GM19328 (cell line): Measurements from ENCODE around the gene TBKBP1.

Experiments used
- ATAC-seq: cut with Tn5 transposase; IDR thresholded peaks from one replicate; pipeline ENCODE4 v1.9.1; 2021; ENCODE audit warnings: mild to moderate bottlenecking, moderate library complexity; ENCODE audit not compliant: unreplicated experiment

The TBKBP1 gene

DNA sequence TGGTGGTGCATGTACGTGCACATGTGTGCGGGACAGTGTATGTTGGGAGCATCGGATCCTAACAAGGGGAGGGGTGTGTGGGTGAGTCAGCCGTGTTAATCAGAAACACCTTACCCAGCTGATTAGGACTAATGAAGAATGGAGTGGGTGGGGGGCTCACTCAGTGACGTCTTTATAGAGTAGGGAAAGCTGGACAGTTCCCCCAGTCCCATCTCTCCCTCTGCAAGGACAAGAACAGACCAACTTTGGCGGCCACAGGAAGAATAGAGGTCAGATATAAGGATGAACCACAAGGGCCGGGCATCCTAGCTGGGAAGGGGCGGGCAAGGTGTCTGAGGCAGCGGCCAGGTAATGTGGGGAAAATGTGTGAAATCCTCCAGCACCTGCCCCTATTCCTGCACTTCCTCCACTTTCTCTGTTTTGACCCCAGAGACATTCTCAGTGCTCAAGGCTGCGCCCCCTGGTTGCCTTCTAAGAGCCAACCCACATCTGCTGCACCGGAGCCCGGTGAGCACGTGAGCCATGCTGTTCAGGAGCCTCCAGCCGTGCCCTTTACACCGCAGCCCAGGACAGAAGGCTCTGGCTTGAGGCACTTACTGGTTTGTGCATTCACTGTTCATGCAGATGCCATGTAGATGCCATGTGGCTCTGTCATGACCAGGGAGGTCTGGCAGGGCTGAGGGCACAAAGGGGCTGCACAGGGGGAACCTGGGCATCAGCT, 20.2 kb downstream of the TBKBP1 start:
- no peak for ATAC-seq

GRCh38 chr17:47714773-47715396, 20.9 kb downstream of the TBKBP1 start:
- no peak for ATAC-seq

DNA sequence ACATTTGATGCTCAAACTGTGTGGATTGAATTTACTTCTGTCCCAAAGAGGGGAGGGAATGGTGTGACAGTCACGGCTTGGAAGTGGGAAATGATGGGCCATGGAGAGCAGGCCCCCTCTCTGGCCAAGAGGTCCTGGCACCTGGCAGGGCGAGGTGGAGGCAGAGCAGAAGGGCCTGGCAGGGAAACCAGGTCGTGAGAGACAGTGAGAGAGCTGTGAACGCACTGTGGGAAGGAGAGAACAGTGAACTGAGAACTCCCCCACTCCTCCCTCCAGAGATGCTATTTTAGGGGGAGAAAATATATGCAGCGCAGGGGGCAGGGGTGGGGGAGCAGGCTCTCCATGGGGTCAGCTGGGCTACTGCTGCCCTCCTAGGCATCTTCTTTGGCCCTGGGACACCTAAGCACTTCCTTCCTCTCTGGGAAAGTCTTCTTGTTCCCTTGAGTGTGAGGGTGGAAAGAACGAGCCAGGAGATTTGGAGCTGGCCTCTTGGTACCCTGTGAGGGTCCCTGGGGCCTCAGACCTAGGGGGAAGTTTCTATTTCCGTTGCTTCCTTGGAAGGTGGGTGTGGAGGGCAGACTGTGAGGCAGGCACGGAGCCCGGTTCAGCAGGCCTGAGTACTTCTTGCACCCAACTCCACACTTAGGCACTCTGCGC, 21.8 kb downstream of the TBKBP1 start:
- no peak for ATAC-seq

DNA sequence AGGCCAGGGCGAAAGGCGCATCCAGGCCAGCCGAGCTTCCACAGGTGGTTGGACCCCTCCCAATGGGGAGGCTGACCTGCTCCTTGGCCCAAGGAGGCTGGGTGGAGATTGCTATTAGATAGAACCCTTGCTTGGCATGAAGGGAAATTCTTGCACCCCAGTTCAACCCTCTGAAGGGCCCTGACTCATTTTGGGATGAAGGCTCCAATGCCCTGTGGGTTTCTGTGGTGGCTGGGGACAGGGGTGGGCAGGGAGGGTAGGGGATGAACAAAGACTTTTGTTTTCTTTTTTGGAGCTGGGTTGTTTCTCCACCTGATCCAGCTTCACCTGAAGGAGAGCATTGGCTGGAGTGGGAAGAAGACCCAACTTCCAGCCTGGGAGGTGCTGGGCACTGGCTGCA, 22.4 kb downstream of the TBKBP1 start:
- ATAC-seq: no peak

DNA sequence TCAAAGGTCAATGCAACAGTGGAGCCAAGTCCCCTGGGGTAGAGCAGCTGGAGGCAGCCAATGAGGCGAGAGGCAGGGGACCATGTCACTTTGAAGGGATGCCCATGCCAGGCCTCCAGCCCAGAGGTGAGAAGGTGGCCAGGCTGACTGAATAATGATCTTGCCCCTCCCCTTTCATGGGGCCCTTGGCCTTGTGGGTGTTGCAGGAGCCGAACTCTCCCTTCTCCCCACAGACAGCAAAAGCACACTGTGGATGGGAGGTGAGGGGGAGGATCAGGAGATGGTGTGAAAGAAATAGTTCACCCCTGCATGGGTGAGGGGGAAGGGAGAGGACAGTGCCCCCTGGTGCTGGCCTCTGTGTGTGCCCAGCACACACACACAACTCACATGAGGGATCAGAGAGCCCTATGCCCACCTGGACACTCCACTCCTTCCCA, 23.3 kb downstream of the TBKBP1 start:
- ATAC-seq: no peak

- ATAC-seq: no peak
Measured at GRCh38 chr17:47717979-47718621, 24.1 kb downstream of the TBKBP1 start.

DNA sequence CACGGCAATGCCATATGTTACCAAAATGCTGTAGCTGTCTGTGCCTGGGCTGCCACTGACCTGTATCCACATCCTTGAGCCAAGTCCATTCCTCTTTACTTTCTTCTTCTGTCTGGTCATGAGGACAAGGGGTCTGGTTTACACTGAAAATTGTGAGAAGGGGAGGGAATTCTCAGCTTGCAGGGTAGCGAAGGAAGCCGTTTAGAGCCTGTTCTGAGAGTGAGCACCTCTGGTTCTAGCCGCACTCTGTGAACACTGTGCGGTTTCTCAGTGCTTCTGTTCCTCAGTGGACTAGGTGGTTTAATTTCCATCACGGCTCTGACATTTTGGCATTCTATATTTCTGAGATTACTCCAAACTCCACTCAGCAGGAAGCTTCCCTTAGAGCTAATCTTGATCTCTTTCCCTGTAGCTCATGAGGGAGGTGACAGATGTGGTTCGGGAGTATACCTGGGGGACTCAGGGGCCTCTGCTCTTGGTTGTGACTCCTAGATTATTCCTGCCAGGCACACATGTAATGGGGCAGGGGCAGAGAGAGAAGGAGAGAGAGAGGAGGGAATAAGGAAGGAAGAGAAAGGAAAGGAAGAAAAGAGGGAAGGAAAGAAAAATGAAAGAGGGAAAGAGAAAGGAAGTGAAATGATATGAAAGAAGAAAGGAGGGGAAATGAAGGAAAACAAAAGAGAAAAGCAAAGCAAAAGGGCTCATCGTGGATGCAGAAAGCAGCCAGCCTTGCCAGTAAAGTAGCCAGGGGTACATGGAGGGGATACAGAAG, 24.9 kb downstream of the TBKBP1 start:
- ATAC-seq: no peak

DNA sequence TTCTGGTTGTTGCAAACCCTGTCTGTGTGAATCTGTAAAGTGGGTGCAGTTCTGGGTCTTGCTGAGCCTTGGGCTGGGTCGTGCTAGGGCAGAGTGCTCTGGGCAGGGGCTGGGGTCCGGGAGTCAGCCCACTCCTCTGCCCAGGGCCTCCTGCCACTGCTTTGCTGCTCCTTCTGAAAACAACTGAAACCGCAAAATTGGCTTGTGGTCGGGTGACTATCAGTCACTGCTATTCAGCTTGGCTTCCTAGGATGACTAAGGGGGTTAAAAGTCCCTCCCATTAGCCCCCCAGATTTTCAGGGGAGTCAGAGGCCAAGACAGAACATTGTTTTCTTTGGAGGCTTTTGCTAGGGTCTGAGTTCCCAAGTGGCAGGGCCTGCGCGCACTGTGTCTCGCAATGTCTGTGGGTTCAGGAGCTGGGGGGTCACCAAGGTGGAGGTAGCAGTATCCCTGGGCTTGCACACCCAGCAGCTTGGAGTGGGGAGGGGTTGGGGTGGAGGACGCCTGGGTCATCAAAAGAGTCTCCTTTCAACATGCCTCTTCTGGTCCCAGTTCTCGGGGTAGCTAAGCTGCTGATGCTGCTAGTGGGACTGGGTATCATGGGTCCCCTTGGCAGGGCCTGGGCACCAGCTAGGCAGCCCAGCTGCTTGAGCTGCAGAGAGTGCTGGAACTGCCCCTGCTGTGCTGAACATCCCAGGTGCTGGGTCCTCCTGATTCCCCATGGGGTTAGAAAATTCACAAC, 25.6 kb downstream of the TBKBP1 start:
- ATAC-seq: no peak

- no peak for ATAC-seq
Measured at GRCh38 chr17:47720196-47720595, 26.2 kb downstream of the TBKBP1 start.

- no peak for ATAC-seq
Measured at GRCh38 chr17:47720754-47721533, 27.0 kb downstream of the TBKBP1 start.

DNA sequence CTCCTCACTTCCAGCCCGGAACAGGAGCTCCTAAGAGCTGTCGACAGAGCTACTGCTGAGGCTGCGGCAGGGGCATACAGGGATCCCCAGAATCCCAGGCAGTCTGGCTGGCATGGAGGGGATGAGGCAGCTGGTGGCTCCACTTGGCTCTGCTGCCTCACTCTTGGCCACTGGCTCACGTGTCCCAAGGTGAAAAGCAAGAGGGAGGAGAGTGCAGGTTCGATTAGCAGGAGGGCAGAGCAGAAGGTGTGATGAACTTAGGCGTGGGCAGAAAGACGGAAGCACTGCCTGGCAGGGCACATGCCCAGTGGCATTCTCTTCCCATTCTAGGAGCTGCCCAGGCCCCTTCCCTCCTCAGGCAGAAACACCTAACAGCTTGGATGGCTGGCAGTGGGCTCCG, 27.8 kb downstream of the TBKBP1 start:
- no peak for ATAC-seq

DNA sequence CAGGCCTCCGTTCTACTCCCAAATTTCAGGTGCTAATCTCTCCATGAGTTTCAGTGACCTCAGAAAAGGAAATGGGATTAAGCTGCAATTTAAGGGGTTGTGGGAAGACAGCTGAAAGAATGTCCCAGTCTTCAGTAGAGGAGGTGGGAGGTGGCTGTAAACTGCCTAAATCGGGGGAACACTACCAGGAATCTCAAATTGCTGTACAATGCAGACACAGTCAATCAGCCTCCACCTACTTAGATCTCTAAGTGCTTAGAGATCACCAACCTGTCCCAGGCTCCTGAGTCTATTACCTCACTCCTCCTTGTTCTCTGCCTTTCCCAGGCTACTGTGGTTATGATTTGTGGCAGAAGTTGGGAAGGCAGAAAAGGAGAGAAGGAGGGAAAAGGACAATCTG, 30.7 kb downstream of the TBKBP1 start:
- no peak for ATAC-seq

DNA sequence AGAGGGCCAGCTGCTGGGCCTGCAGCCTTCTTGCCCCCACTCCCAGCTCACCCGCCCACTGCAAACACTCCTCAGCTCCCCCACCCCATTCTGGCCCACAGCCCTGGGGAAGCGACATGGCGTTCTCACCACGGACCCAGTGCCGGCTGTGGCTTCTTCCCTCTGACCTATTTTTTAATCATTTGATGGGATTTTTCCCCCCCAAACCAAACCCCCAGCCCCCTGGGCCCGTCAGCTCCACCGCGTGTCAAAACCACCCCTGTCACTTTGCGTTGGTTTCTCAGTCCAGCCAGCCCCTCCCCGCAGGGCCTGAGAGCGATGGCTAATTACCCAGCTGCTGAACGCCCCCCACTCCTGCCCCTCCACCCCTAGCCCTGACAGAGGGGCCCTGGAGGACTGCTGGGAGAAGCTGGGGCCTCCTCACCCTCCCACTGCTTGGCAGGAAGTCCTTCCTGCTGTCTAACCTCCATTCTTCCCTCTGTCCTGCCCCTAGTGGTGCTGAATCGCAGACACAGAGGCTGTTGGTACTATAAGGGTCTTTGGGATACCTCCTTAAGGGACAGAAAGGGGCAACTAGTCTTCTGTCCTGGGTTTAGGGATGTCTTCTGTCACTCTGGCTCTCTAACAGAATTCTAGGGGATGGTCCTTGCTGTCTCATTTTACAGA, 31.6 kb downstream of the TBKBP1 start:
- no peak for ATAC-seq

DNA sequence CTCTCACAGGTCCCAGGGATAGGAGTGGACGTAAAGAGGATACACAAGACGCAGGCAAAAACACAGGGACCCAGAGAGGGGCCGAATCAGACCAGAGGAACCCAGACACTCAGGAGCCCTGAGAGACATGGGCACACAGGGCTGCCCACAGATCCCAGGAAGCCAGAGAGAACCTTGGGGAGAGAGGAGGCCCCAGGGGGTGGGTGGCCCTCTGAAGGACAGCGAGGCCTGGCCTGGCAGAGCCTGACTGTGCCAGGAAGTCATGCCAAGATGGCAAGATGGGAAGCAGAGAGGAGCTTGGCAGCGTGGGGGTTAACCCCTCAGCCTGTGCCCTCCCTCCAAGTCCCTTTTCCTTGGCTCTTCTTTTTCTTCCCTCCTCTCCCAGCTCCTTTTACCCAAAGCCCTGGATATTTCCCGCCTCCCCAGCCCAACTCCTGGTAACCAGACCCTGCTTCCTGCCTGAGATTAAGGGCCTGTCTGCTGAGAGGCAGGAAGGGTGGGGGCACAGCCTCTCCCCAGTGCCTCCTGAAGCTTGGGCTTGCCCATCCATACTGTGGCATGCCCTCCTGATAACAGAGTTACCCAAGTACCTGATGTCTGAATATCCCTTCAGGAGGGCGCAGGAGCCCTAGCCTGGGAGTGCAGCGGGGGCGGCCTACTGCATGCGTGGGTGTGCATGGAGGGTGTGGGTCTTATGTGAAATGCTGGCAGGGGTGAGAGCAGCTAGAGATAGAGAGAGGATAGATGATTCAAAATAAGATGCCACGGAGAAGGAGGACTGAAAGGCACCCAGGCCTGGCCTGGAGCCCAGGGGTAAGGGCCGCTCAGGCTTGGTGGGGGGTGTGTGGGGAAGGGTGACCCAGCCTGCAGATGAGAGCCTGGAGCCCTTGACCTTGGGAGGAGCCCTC, 33.1 kb downstream of the TBKBP1 start:
- no peak for ATAC-seq

GRCh38 chr17:47727704-47728036, 33.7 kb downstream of the TBKBP1 start:
- no peak for ATAC-seq

DNA sequence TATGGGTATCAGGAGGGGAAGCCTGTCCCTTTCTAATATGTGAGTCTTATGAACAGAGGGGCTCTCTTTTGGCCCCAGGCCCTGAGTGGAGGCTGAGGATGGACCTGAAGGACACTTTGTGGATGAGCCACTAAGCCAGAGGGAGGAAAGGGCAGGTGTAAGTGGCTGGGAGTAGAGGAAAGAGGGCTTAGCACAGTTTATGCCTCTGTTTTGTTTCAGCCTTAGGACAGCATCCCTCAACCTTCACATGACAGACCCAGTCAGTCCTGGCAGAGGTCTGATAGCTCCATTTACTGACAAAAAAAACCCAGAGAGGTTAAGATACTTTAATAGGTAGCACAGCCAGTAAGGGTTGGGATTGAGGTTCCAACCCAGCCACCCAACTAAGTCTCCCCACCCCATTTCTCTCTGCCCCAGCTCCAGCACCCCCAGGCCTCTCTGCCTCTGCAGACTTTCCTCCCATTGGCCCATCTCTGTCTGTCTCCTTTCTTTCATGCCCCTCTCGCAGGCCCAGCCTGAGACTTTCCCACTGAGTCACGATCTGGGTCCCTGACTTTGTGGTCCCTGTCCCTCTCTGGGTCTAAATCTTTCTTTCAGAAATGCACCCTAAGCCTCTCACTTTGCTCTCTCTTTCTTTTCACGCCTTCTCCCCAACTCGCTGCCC, 34.4 kb downstream of the TBKBP1 start:
- no peak for ATAC-seq

DNA sequence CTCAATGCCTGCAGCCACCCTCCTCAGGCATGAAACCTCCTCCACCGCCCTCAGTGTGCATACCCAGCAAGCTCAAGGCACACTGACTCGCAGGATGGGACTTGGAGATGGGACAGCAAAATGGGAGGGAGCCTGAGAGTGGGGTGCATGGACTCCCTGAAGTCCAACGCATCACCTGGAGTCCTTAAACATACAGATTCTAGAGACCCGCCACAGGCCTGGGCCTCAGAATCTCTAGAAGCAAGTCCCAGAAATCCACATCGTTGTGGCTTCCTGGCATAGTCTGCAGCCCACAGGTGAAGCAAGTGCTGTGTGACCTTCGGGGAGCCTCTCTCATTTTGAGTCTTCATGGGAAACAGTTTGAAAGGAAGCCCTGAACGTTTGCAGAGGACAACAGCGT, 35.5 kb downstream of the TBKBP1 start:
- no peak for ATAC-seq

DNA sequence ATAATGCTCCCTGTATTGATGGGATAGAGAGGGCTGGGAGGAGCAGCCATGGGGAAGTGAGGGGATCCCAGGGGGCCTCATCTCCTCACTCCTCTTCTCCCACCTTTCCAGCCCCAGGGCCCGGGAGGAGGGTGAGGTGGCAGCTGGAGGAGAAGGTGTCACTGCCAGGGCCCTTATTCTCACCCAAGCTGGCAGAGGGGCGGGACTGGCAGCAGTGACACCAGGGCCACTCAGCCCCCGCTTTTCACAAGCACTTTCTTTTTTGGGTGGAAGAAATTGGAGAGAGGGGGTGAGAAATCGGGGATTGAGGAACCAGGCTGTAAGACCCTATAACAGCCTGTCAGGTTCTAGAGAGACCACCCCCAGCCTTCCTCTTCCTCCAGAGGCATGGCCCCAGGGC, 36.7 kb downstream of the TBKBP1 start:
- ATAC-seq: no peak
